ENCODE results near the gene TAS2R43. TPM values are rescaled to one million over a fixed set of nuclear protein-coding genes. Genes with fewer than 3 reads are reported as not detected.
"Not testable (repeated sequence)": the region's sequence is repeated elsewhere in the genome, so short reads cannot be mapped to it uniquely, and the experiment has no call there.

Gene TAS2R43
- total RNA-seq, 1 donor, result not detected

- Histone ChIP-seq H3K4me2 (ENCODE audit: insufficient read depth, low read length) (no peak overlapping the region), H3K4me3 (ENCODE audit: insufficient read depth, low read length) (no peak overlapping the region), H3K27me3 (ENCODE audit: insufficient read depth, low read length) (no peaks in the 10 kb centered on the region), H3K9me3 (ENCODE audit: low read depth, low read length) (no peaks in the 10 kb centered on the region), H3K4me1 (ENCODE audit: insufficient read depth, low read length) (no peaks in the 10 kb centered on the region), H2AFZ (ENCODE audit: low read length) (no peak overlapping the region), H3K36me3 (ENCODE audit: insufficient read depth, low read length) (no peaks in the 10 kb centered on the region), H3K27ac (ENCODE audit: low read depth, low read length) (no peak overlapping the region), H3K79me2 (ENCODE audit: insufficient read depth, low read length) (peaks cover 5% of the 10 kb centered on the region), H4K20me1 (ENCODE audit: insufficient read depth, low read length) (peaks cover 6% of the 10 kb centered on the region)
- DNase-seq (ENCODE audit: insufficient read length, low spot score, missing footprints), result no peak
- TF ChIP-seq CTCF (IDR thresholded peaks at IDR 0.05; ENCODE audit: extremely low read depth, low read depth, low read length), result no peak
Measured at GRCh38 chr12:11055306-11055705, 36.8 kb downstream of the TAS2R43 start.

- not testable (repeated sequence) for H3K27me3 ChIP-seq (ENCODE audit: insufficient read depth, low read length); H3K4me2 ChIP-seq (ENCODE audit: insufficient read depth, low read length); H3K79me2 ChIP-seq (ENCODE audit: insufficient read depth, low read length); H3K4me3 ChIP-seq (ENCODE audit: insufficient read depth, low read length); H4K20me1 ChIP-seq (ENCODE audit: insufficient read depth, low read length); DNase-seq (ENCODE audit: insufficient read length, low spot score, missing footprints); H3K9me3 ChIP-seq (ENCODE audit: low read depth, low read length); H2AFZ ChIP-seq (ENCODE audit: low read length); H3K27ac ChIP-seq (ENCODE audit: low read depth, low read length); H3K4me1 ChIP-seq (ENCODE audit: insufficient read depth, low read length); H3K36me3 ChIP-seq (ENCODE audit: insufficient read depth, low read length)
Measured at GRCh38 chr12:11049806-11050531, 42.1 kb downstream of the TAS2R43 start.

- not testable (repeated sequence) for H4K20me1 ChIP-seq (ENCODE audit: insufficient read depth, low read length); H3K36me3 ChIP-seq (ENCODE audit: insufficient read depth, low read length)
Measured at GRCh38 chr12:11041366-11041765, 50.7 kb downstream of the TAS2R43 start.

More at GRCh38 chr12:11041366-11041765, 50.7 kb downstream of the TAS2R43 start:
- not testable (repeated sequence) for H3K4me1 ChIP-seq (ENCODE audit: insufficient read depth, low read length); H3K4me2 ChIP-seq (ENCODE audit: insufficient read depth, low read length); H3K9me3 ChIP-seq (ENCODE audit: low read depth, low read length); H2AFZ ChIP-seq (ENCODE audit: low read length); H3K27ac ChIP-seq (ENCODE audit: low read depth, low read length); H3K4me3 ChIP-seq (ENCODE audit: insufficient read depth, low read length); H3K27me3 ChIP-seq (ENCODE audit: insufficient read depth, low read length); DNase-seq (ENCODE audit: insufficient read length, low spot score, missing footprints)
- peaks cover 12% of the 10 kb centered on the region for H3K79me2 ChIP-seq (ENCODE audit: insufficient read depth, low read length)

Small RNA genes within 50 kb of the gene (small RNA-seq; reads per million reads assigned to genes)
- not detected for gene AC018630.1

Other genes starting within 250 kb of the TAS2R43 start
- gene PRR4, start 242.8 kb downstream of the TAS2R43 start, total RNA-seq, result 2.7 and 2.9 TPM in 2 replicates
- 24.2 and 31.2 TPM in 2 replicates for gene PRH1, start 208.1 kb downstream of the TAS2R43 start, total RNA-seq
- gene TAS2R13, start 182.8 kb downstream of the TAS2R43 start, total RNA-seq, result 2.9 and 3.8 TPM in 2 replicates
- 0.36 TPM in 1 of 2 replicates, not detected in the other for gene PRH2, start 163.1 kb downstream of the TAS2R43 start, total RNA-seq
- 5.9 and 7.2 TPM in 2 replicates for gene TAS2R14, start 153.1 kb downstream of the TAS2R43 start, total RNA-seq
- gene TAS2R50, start 105.4 kb downstream of the TAS2R43 start, total RNA-seq, result 4.4 and 6.2 TPM in 2 replicates
- gene TAS2R20, start 94.0 kb downstream of the TAS2R43 start, total RNA-seq, result 5.3 and 5.4 TPM in 2 replicates
- gene TAS2R19, start 69.7 kb downstream of the TAS2R43 start, total RNA-seq, result 5.0 and 7.6 TPM in 2 replicates
- 7.2 and 9.7 TPM in 2 replicates for gene TAS2R31, start 60.9 kb downstream of the TAS2R43 start, total RNA-seq
- gene TAS2R46, start 30.0 kb downstream of the TAS2R43 start, total RNA-seq, result 3.5 and 5.4 TPM in 2 replicates
- gene TAS2R30, start 42.3 kb upstream of the TAS2R43 start, total RNA-seq, result 8.3 and 9.7 TPM in 2 replicates
- gene SMIM10L1, start 78.9 kb upstream of the TAS2R43 start, total RNA-seq, result 6.8 and 6.9 TPM in 2 replicates
- gene TAS2R42, start 94.6 kb upstream of the TAS2R43 start, total RNA-seq, result not detected in 2 replicates
- not detected in 2 replicates for gene PRB3, start 177.4 kb upstream of the TAS2R43 start, total RNA-seq
- not detected in 2 replicates for gene PRB4, start 218.1 kb upstream of the TAS2R43 start, total RNA-seq